GM18508 (cell line): ENCODE results near the gene JAZF1.

Experiments
- ATAC-seq: cut with Tn5 transposase; IDR thresholded peaks from one replicate; pipeline ENCODE4 v1.9.1; 2021; ENCODE audit warnings: moderate number of reproducible peaks; ENCODE audit not compliant: insufficient read depth, unreplicated experiment

JAZF1 gene

GRCh38 chr7:27825891-27826290 lies 354.7 kb downstream of the JAZF1 start:
- ATAC-seq: no peak

DNA sequence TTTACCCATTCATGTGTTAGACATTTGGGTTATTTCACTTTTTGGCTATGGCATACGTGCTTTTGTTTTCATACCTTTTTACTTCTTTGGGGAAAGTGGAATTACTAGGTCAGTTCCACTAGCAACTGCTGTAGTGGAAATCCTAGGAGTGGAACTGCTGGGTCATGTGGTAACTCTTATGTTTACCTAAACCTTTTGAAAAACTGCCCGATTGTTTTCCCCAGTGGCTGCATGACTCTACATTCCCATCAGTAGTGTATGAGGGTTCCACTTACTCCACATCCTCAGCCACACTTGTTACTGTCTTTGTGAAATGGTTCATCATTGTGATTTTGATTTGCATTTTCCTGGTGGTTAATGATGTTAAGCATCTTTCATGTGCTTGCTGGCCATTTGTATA lies 358.4 kb downstream of the JAZF1 start:
- ATAC-seq: no peak

DNA sequence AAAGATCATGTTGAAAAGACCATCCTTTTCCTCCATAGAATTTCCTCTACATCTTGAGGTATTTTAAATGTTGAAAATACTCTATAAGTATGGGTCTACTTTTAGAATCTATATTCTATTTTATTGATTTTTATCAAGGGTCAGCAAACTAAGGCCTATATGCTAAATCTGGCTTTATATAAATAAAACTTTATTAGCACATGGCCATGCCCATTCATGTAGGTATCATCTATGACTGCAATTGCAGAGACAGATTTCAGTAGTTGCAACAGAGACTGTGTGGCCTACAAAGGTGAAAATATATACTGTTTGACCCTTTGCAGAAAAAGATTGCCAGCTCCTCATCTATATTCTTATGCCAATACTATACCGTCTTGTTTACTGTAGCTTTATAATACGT lies 367.9 kb downstream of the JAZF1 start:
- no peak for ATAC-seq

GRCh38 chr7:27810186-27810585 lies 370.4 kb downstream of the JAZF1 start:
- no peak for ATAC-seq

DNA sequence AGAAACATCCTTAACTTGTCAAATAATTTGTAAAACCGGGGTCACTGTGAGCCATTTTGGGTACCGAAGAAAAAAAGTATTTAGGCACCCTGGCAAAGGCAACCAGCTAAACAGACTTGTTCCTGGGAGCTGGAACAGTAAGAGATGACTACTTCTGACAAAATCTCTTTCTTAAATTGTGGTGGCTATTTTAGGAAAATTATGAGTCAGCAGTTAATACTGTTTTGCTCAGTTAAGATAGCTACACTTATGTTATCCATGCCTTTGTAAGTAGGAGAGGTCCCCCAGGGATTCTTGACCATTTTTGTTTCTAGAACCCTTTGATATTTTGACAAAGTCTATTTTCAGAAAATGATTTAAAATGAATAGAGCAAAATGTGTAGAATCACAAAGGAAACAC lies 372.0 kb downstream of the JAZF1 start:
- no peak for ATAC-seq

DNA sequence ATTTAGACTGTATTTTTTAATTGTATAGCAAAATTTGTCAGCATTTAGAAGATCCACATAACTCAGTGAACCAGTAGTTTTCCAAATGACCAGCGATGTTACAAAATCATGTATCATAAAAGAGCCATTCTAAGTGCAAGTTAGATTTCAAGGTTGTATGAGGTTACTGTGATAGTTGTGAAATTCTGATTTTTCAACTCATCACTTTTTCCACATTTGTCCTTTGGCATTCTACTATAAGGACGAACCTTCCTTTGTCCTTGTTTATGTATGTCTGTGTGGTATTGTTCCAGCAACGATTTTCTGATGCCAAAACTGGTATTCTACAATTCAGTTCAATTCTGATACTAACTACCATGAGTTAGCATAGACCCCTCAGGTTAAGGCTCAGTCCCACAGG lies 376.5 kb downstream of the JAZF1 start:
- no peak for ATAC-seq

DNA sequence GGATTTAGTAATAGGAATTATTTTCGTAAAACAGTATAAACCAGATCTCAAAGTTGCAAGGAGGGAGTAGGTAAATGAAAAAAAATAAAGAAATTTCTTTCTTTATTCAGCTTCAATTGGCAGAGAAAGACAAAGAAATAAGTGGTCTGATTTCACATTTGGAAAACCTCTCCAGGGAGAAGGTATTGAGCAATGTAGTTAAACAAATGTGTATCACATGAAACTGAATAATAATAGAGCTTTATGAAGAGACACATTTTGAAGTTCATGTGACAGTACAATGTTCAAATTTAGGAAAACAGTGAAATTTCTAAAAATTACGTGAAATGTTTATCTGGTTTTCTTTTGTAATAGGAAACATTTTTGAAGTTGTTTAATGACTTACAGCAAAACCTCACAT lies 377.6 kb downstream of the JAZF1 start:
- ATAC-seq: no peak

GRCh38 chr7:27799212-27799611 lies 381.4 kb downstream of the JAZF1 start:
- ATAC-seq: no peak

DNA sequence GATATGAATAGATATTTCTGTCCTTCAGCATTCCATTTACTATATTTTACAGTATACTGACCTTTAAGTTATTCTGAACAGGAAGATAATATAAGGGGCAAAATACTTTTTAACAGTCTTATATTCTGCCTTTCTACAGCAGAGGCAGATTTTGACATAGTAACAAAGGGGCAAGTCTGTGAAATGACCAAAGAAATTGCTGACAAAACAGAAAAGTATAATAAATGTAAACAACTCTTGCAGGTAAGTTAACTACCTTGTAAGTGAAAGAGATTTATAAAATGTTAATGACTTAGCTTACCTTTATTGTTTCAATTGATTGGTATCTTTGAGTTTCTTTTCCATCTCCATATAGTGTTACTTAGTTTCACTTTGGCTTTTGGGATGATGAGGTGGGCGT lies 384.6 kb downstream of the JAZF1 start:
- ATAC-seq: no peak

DNA sequence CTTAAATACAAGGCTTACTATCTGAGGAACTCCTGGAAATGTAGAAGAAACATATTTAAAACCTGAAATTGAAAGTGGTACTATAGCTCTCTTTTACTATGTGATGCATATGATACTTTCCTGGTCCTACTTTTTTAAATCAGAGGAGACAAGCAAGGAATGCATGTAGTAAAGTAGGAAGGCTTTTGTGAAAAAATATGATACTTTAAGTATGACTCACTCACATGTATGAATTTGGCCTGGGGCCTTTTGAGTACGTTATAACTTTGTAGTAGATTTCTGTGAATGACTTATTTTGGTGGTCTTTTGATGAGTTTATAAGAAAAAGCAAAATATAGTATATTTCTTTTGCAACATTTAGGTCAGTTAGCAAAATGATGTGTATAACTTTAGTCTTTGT lies 386.8 kb downstream of the JAZF1 start:
- ATAC-seq: no peak

GRCh38 chr7:27788437-27788836 lies 392.2 kb downstream of the JAZF1 start:
- ATAC-seq: no peak

DNA sequence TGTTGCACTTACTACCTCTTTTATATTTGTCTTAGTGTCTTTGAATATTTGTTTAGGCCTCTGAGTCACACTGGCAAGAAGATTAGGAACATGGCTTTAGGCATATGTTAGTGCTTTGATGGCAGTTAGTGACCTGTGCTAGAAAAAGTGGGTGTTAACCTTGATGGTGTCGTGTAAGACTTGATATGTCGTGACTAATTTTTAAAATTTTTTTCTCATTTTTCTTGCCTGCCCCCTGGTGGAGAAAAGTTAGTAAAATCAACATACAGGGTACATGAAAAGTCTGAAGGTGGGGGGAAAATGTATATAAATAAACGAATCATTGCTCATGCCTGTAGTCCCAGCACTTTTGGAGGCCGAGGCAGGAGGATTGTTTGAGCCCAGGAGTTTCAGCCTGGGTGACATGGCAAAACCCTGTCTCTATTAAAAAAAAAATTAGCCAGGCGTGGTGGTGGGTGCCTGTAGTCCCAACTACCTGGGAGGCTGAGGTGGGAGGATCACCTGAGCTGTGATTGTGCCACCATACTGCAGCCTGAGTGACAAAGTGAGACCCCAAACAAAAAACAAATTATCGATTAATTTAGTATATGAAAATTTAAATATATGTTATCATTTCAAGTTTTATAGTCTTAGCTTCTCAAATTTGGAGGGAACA lies 396.1 kb downstream of the JAZF1 start:
- ATAC-seq: no peak

DNA sequence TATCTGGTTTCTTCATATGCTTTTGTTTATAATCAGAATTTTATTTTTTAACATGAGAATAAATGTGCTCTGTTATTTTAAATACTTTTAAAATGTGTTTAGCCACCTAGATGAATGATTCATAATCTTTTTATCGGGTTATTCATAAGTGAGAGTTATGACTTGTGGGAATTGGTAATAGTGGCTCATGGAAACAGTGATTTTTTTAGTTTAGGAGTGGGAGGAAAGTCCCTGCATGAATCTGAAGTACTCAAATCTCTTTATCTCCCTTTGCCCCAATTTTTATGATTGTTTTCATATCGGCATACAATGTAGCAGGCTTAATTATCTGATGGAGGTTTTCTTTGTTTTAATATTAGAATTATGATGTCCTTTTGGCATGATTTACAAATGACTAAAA lies 397.7 kb downstream of the JAZF1 start:
- no peak for ATAC-seq

- no peak for ATAC-seq
Measured at GRCh38 chr7:27781188-27781587, 399.4 kb downstream of the JAZF1 start.
